Mammary epithelial cell (primary cell): Measurements from ENCODE around the gene WNT5B.

Source experiments
- EZH2 ChIP-seq: IDR thresholded peaks from 2 replicates; pipeline ENCODE4 v1.6.1; 2012; ENCODE audit warnings: low read length, inconsistent platforms, borderline replicate concordance
- TF ChIP-seq, protein P1 (sequence below), 2 donors: IDR thresholded peaks in 1 of 2; conservative IDR thresholded peaks in 1 of 2; 2 replicates each; pipeline ENCODE4 v1.5.1; 2011 to 2012; ENCODE audit warnings: inconsistent platforms in 2 of 2, low read length in 2 of 2, mild to moderate bottlenecking in 2 of 2, control low read depth in 1 of 2, low read depth in 1 of 2; ENCODE audit not compliant: insufficient read depth in 1 of 2; ENCODE audit errors: extremely low read depth in 1 of 2

DNA sequence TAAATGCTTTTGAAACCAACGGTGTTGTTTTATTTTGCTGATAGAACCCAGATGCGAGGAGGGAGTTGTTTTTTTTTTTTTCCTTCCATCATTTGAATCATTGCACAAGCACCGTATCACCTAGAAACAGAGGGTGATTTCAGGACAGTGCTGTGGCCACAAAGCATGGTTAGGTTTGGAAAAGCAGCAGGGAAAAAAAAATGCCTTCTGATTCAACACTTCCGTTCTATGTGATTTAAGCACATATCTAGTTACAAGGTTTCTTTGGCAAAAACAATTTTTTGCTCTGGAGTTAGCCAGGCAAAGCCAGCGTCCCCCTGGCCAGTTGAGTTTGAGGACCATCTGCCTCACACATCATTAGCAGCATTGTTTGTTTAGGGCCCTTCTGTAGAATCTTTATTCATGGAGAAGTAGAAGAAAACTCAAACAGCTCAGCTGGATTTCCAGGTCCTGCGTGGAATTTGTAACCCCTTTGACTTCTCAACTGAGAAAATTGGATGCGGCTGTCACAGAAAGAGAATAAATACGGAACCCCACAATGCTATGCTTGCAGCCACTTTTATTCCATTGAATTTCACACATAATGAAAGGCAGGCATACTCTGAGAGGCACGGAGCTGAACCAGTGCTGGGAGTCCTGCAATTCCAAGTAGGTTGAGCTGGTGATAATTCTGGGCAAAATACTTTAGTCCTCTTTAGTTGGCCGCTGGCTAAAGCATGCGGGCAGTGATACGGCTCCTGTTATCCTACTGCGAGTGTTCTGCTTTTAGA lies 17.0 kb upstream of the WNT5B start:
- TF ChIP-seq, protein P1, sequence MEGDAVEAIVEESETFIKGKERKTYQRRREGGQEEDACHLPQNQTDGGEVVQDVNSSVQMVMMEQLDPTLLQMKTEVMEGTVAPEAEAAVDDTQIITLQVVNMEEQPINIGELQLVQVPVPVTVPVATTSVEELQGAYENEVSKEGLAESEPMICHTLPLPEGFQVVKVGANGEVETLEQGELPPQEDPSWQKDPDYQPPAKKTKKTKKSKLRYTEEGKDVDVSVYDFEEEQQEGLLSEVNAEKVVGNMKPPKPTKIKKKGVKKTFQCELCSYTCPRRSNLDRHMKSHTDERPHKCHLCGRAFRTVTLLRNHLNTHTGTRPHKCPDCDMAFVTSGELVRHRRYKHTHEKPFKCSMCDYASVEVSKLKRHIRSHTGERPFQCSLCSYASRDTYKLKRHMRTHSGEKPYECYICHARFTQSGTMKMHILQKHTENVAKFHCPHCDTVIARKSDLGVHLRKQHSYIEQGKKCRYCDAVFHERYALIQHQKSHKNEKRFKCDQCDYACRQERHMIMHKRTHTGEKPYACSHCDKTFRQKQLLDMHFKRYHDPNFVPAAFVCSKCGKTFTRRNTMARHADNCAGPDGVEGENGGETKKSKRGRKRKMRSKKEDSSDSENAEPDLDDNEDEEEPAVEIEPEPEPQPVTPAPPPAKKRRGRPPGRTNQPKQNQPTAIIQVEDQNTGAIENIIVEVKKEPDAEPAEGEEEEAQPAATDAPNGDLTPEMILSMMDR (conservative IDR thresholded peaks at IDR 0.05 in 1 of 2, IDR thresholded peaks at IDR 0.05 in 1 of 2; ENCODE audit: extremely low read depth in 1 of 2, insufficient read depth in 1 of 2, low read depth in 1 of 2, low read length in 2 of 2): no peak
- TF ChIP-seq EZH2: no peak
